A549 (cell line): ENCODE measurements around the gene MTX2. TPM values are rescaled to one million over a fixed set of nuclear protein-coding genes. Genes with fewer than 3 reads are reported as not detected.

Experiments
- ATAC-seq, 2 experiments: fragments of 200-7000 bp in 1 of 2; fragments of >200 bp in 1 of 2; cut with Nextera tagmentation in 1 of 2; cut with Tn5 transposase in 1 of 2; 3 replicates each; pipeline versions ENCODE4 v1.8.0 to v1.9.1; 2018 to 2020; ENCODE audit warnings: mild to moderate bottlenecking in 1 of 2, moderate library complexity in 1 of 2
- CTCF ChIA-PET: fragments of 300-600 bp; sonication (Branson Sonifier 250); formaldehyde crosslinking; extraction: SDS; loops from one replicate; lab custom pipeline; 2021; ENCODE audit warnings: antibody characterized with exemption, inconsistent platforms; lab: Yijun Ruan, JAX
- POLR2A ChIA-PET: fragments of 350-600 bp; formaldehyde crosslinking; extraction: SDS; loops from one replicate; lab custom pipeline; 2021; ENCODE audit warnings: antibody characterized with exemption, inconsistent platforms; lab: Yijun Ruan, JAX
- DNase-seq, 2 experiments: peaks; one replicate each; pipeline versions ENCODE4 v3.0.0 to v3.0.0-alpha.2; 2011 to 2016; ENCODE audit warnings: low read depth in 1 of 2, low spot score in 1 of 2
- FAIRE-seq: peaks from 2 replicates; lab custom pipeline; 2011; peaks lifted over from hg19 to GRCh38; lab: Jason Lieb, UNC
- H3K27ac ChIP-seq, 2 experiments: fragments of >200 bp; sonication (Bioruptor Twin); formaldehyde crosslinking; 3 replicates each; pipeline ENCODE4 v1.5.1; 2016 to 2017
- H3K4me1 ChIP-seq: fragments of >200 bp; sonication (Bioruptor Twin); formaldehyde crosslinking; 3 replicates; pipeline ENCODE4 v1.6.1; 2016
- H3K4me2 ChIP-seq: fragments of >200 bp; sonication (Bioruptor Twin); formaldehyde crosslinking; 3 replicates; pipeline ENCODE4 v1.6.1; 2016
- H3K4me3 ChIP-seq: fragments of >200 bp; sonication (Bioruptor Twin); formaldehyde crosslinking; 3 replicates; pipeline ENCODE4 v1.5.1; 2016
- H3K9me3 ChIP-seq: fragments of >200 bp; sonication (Bioruptor Twin); formaldehyde crosslinking; 3 replicates; pipeline ENCODE4 v1.6.1; 2016
- CBX2 ChIP-seq: fragments of 200-600 bp; sonication (generic); IDR thresholded peaks from 2 replicates; pipeline ENCODE4 v1.6.1; 2016; ENCODE audit warnings: low read depth, mild to moderate bottlenecking, borderline replicate concordance
- CBX8 ChIP-seq: fragments of 200-600 bp; sonication (generic); IDR thresholded peaks from 2 replicates; pipeline ENCODE4 v1.6.1; 2016
- CEBPB ChIP-seq, 2 experiments: fragments of >200 bp in 1 of 2; sonication (Bioruptor Twin) in 1 of 2; formaldehyde crosslinking in 1 of 2; IDR thresholded peaks; 2 replicates each; pipeline ENCODE4 v1.6.1; 2012 to 2016
- CHD2 ChIP-seq: fragments of 150-350 bp; IDR thresholded peaks from 2 replicates; pipeline ENCODE4 v1.6.1; 2014; ENCODE audit warnings: low read length; ENCODE audit not compliant: partially characterized antibody
- EHF ChIP-seq: fragments of 250-450 bp; sonication (Bioruptor Pico); IDR thresholded peaks from 2 replicates; pipeline ENCODE4 v1.5.0; 2020; ENCODE audit warnings: mild to moderate bottlenecking
- EHMT2 ChIP-seq: fragments of 200-600 bp; sonication (generic); IDR thresholded peaks from 2 replicates; pipeline ENCODE4 v1.6.1; 2016; ENCODE audit warnings: antibody characterized with exemption, low read depth, mild to moderate bottlenecking, moderate library complexity
- FOXS1 ChIP-seq: fragments of 250-450 bp; sonication (Bioruptor Pico); IDR thresholded peaks from 2 replicates; pipeline ENCODE4 v1.5.0; 2020; ENCODE audit warnings: mild to moderate bottlenecking, moderate library complexity
- GATA3 ChIP-seq: IDR thresholded peaks from 2 replicates; pipeline ENCODE4 v1.6.1; 2012; ENCODE audit warnings: borderline replicate concordance
- HES2 ChIP-seq: fragments of >200 bp; sonication (Bioruptor Twin); formaldehyde crosslinking; IDR thresholded peaks from 2 replicates; pipeline ENCODE4 v1.6.1; 2016
- HEYL ChIP-seq: fragments of 250-450 bp; sonication (Bioruptor Pico); IDR thresholded peaks from 2 replicates; pipeline ENCODE4 v1.8.0; 2021; ENCODE audit warnings: mild to moderate bottlenecking, moderate library complexity
- HOXB13 ChIP-seq: fragments of 250-450 bp; sonication (Bioruptor Pico); IDR thresholded peaks from 2 replicates; pipeline ENCODE4 v1.5.0; 2020; ENCODE audit warnings: low read depth, mild to moderate bottlenecking, moderate library complexity
- JUN ChIP-seq, 2 experiments: fragments of >200 bp; sonication (Bioruptor Twin); formaldehyde crosslinking; IDR thresholded peaks; 2 replicates in 1 of 2; 3 replicates in 1 of 2; pipeline ENCODE4 v1.6.1; 2016 to 2017
- JUNB ChIP-seq: fragments of >200 bp; sonication (Bioruptor Twin); formaldehyde crosslinking; IDR thresholded peaks from 2 replicates; pipeline ENCODE4 v1.6.1; 2016
- KDM1A ChIP-seq: fragments of 200-600 bp; sonication (generic); IDR thresholded peaks from 2 replicates; pipeline ENCODE4 v1.6.1; 2016; ENCODE audit warnings: low read depth, mild to moderate bottlenecking
- KDM5A ChIP-seq: fragments of 200-600 bp; sonication (generic); IDR thresholded peaks from 2 replicates; pipeline ENCODE4 v1.6.1; 2016; ENCODE audit warnings: antibody characterized with exemption, mild to moderate bottlenecking
- MAZ ChIP-seq: fragments of 150-350 bp; IDR thresholded peaks from 2 replicates; pipeline ENCODE4 v1.6.1; 2014; ENCODE audit warnings: antibody characterized with exemption, low read depth, low read length, borderline replicate concordance
- NPAS2 ChIP-seq: fragments of 250-450 bp; sonication (Bioruptor Pico); IDR thresholded peaks from 2 replicates; pipeline ENCODE4 v1.8.0; 2022; ENCODE audit warnings: mild to moderate bottlenecking, moderate library complexity, borderline replicate concordance
- NR3C1 ChIP-seq: fragments of >200 bp; sonication (Bioruptor Twin); formaldehyde crosslinking; IDR thresholded peaks from 3 replicates; pipeline ENCODE4 v1.6.1; 2017
- PHF8 ChIP-seq: fragments of 200-600 bp; sonication (generic); IDR thresholded peaks from 2 replicates; pipeline ENCODE4 v1.6.1; 2016; ENCODE audit warnings: low read depth, mild to moderate bottlenecking, antibody characterized with exemption, moderate library complexity, borderline replicate concordance
- POLR2AphosphoS2 ChIP-seq: conservative IDR thresholded peaks from 2 replicates; pipeline ENCODE4 v1.6.1; 2012; ENCODE audit warnings: low read length, improper control_type of control experiment, inconsistent platforms
- RARB ChIP-seq: fragments of 250-450 bp; sonication (Bioruptor Pico); IDR thresholded peaks from 2 replicates; pipeline ENCODE4 v1.8.0; 2021; ENCODE audit warnings: mild to moderate bottlenecking, moderate library complexity
- REST ChIP-seq: fragments of 200-600 bp; sonication (generic); IDR thresholded peaks from 2 replicates; pipeline ENCODE4 v1.6.1; 2016; ENCODE audit warnings: antibody characterized with exemption, mild to moderate bottlenecking, moderate library complexity
- TFCP2L1 ChIP-seq: fragments of 250-450 bp; sonication (Bioruptor Pico); IDR thresholded peaks from 2 replicates; pipeline ENCODE4 v1.5.0; 2021; ENCODE audit warnings: mild to moderate bottlenecking
- ZC3H11A ChIP-seq: fragments of 450-650 bp; IDR thresholded peaks from 2 replicates; pipeline ENCODE4 v1.6.1; 2014; ENCODE audit warnings: antibody characterized with exemption, mild to moderate bottlenecking
- ZFP36 ChIP-seq: fragments of 450-650 bp; IDR thresholded peaks from 2 replicates; pipeline ENCODE4 v1.6.1; 2014; ENCODE audit warnings: borderline replicate concordance; ENCODE audit not compliant: partially characterized antibody
- ZNF302 ChIP-seq: fragments of 250-450 bp; sonication (Bioruptor Pico); IDR thresholded peaks from 2 replicates; pipeline ENCODE4 v1.9.0; 2021; ENCODE audit warnings: inconsistent platforms, mild to moderate bottlenecking, moderate library complexity
- WGBS: methylation state at CpG from one replicate; pipeline ENCODE4 v1.1.6; 2017; ENCODE audit errors: missing lambda C conversion rate; 5-methylcytosine and 5-hydroxymethylcytosine counted together
- polyA plus RNA-seq, 4 experiments: library from polyadenylated mRNA; depleted of rRNA in 3 of 4; stranded (reverse); fragments of >200 nt; fragmentation: RNase III in 1 of 4; extraction: RNeasy Plus Mini Kit Qiagen cat#74134 plus additional on column Dnase treatment in 1 of 4; gene quantifications; 2 replicates in 3 of 4; 3 replicates in 1 of 4; pipeline ENCODE4 v1.2.3, GENCODE V29; 2011 to 2017
- TF ChIP-seq, protein P1 (sequence below): IDR thresholded peaks from 2 replicates; pipeline ENCODE4 v1.6.1; 2012; ENCODE audit warnings: low read depth, borderline replicate concordance

Gene MTX2
- polyA plus RNA-seq, 2 of the 4 experiments (the other 2 are of a cell fraction) = 56.9 to 81.8 TPM

GRCh38 chr2:176280156-176280555, 10.9 kb downstream of the MTX2 start:
- CTCF ChIA-PET = interaction anchor here (0.8 to 1.8 kb wide), 2 partner anchors 17 to 139 kb away, joined by 3 to 5 read pairs; no protein-coding TSS in a partner anchor
- no peak for DNase-seq
- Histone ChIP-seq H3K27ac (no peak overlapping the region), H3K9me3 (no peaks in the 10 kb centered on the region), H3K4me1 (no peaks in the 10 kb centered on the region)
- POLR2A ChIA-PET = no interaction called here
- TF ChIP-seq EHMT2 = no peak
- TF ChIP-seq NR3C1 = no peak
- TF ChIP-seq MAZ = no peak
- TF ChIP-seq CHD2 = no peak
- TF ChIP-seq KDM5A = no peak
- TF ChIP-seq, all 56 proteins: peak for 0
- Histone ChIP-seq H3K4me3 (no peak overlapping the region), H3K4me2 (no peak overlapping the region)
- 70% methylated on average over 3 of the region's 3 CpGs for WGBS
- FAIRE-seq = no peak
- ATAC-seq = no peak

DNA sequence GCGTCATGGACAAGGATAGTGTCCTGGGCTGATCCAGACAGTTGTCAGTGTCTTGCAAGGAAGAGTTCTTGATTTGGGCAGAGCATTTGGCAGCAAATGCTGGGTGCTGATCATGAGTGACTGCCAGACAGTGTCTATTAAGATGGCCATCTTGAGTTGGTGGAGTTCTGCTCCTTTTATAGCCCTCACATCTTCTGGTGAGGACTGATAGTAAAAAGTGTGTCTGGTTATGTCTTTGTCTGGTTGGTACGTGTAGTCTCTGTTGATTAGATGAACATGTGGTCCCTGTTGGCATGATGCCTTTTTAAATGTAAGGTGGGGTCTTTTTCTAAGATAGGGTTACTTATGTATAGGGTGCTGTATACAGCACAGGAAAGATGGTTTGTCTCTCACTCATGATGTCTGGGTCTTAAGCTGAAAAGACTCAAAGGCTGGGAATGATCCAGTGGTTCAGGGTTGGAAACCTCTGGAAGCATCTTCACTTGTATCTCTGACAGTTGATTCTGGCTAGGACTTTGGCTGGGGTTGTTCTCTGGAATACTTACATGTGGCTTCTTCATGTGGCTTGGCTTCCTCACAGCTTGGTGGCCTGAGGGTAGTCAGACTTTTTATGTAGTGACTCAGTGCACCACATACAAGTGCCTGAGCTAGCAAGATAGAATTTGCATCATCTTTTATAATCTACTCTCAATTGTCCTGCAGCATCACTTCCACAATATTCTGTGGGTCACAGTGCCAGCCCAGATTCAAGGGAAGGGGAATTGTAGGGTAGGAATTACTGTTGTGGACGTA, 11.8 kb downstream of the MTX2 start:
- ATAC-seq = no peak; a peak in 1 of 6 replicates
- TF ChIP-seq, protein P1, sequence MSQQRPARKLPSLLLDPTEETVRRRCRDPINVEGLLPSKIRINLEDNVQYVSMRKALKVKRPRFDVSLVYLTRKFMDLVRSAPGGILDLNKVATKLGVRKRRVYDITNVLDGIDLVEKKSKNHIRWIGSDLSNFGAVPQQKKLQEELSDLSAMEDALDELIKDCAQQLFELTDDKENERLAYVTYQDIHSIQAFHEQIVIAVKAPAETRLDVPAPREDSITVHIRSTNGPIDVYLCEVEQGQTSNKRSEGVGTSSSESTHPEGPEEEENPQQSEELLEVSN = no peak
- TF ChIP-seq HES2 (no peak), CEBPB (IDR thresholded peaks at IDR 0.05) (no peak), ZNF302 (no peak), JUN (IDR thresholded peaks at IDR 0.05) (no peak), CBX2 (no peak), HOXB13 (CRISPR knock-in tag) (no peak), PHF8 (no peak), CBX8 (no peak), REST (no peak), GATA3 (no peak)

GRCh38 chr2:176283291-176284068, 14.2 kb downstream of the MTX2 start:
- Histone ChIP-seq H3K4me2 (no peak overlapping the region), H3K9me3 (no peaks in the 10 kb centered on the region), H3K27ac (no peak overlapping the region), H3K4me1 (no peaks in the 10 kb centered on the region), H3K4me3 (no peak overlapping the region)
- FAIRE-seq (no peak), DNase-seq (no peak), ATAC-seq (no peak)
- 90% methylated on average over 1 of the region's 1 CpG for WGBS
- ChIA-PET POLR2A (interaction anchor here (1.0 kb wide), 1 partner anchor 14 kb away, joined by 3 read pairs; the partner anchor contains the start of gene MTX2), CTCF (no interaction called here)
- TF ChIP-seq KDM1A = no peak
- TF ChIP-seq RARB (CRISPR knock-in tag) = no peak
- TF ChIP-seq TFCP2L1 (CRISPR knock-in tag) = no peak
- no peak for TF ChIP-seq ZC3H11A
- no peak for TF ChIP-seq CHD2
- TF ChIP-seq CEBPB (IDR thresholded peaks at IDR 0.05) = no peak
- TF ChIP-seq JUNB = no peak
- no peak for TF ChIP-seq POLR2AphosphoS2
- TF ChIP-seq EHF (CRISPR knock-in tag) = no peak
- no peak for TF ChIP-seq FOXS1 (CRISPR knock-in tag)
- TF ChIP-seq NPAS2 (CRISPR knock-in tag) = no peak
- TF ChIP-seq ZFP36 = no peak
- TF ChIP-seq HEYL (CRISPR knock-in tag) = no peak
- no peak for TF ChIP-seq GATA3
- TF ChIP-seq, protein P1 = no peak

More for the DNA sequence above, 11.8 kb downstream of the MTX2 start:
- 92% methylated on average over 3 of the region's 3 CpGs for WGBS
- FAIRE-seq (no peak), DNase-seq (no peak)
- Histone ChIP-seq H3K4me2 (no peak overlapping the region), H3K9me3 (no peaks in the 10 kb centered on the region), H3K4me1 (no peaks in the 10 kb centered on the region), H3K27ac (no peak overlapping the region), H3K4me3 (no peak overlapping the region)
- POLR2A ChIA-PET = no interaction called here
- CTCF ChIA-PET = no interaction called here
